Keratinocyte (primary cell): ENCODE results near the gene RANBP6. TPM values are rescaled to one million over a fixed set of nuclear protein-coding genes. Genes with fewer than 3 reads are reported as not detected.

ENCODE experiments used
- DNase-seq: peaks from one replicate; pipeline ENCODE4 v3.0.0-alpha.2; 2011; ENCODE audit warnings: low read depth, missing footprints, low spot score
- FAIRE-seq: peaks from 2 replicates; lab custom pipeline; 2011; peaks lifted over from hg19 to GRCh38; lab: Jason Lieb, UNC
- H2AFZ ChIP-seq: 2 replicates; pipeline ENCODE4 v1.6.0; 2012; ENCODE audit warnings: low read length, control low read depth, inconsistent platforms; ENCODE audit not compliant: control insufficient read depth
- H3K27ac ChIP-seq: 2 replicates; pipeline ENCODE4 v1.5.1; 2011; ENCODE audit warnings: low read length; ENCODE audit not compliant: control insufficient read depth, insufficient read depth
- H3K27me3 ChIP-seq: 3 replicates; pipeline ENCODE4 v1.6.0; 2011; ENCODE audit warnings: low read length; ENCODE audit not compliant: control insufficient read depth, insufficient read depth; ENCODE audit errors: extremely low read depth
- H3K36me3 ChIP-seq, 2 experiments: 2 replicates in 1 of 2; 3 replicates in 1 of 2; pipeline ENCODE4 v1.5.1; 2011; ENCODE audit warnings: low read length in 2 of 2, mild to moderate bottlenecking in 1 of 2; ENCODE audit not compliant: control insufficient read depth in 2 of 2, insufficient read depth in 2 of 2; ENCODE audit errors: extremely low read depth in 1 of 2
- H3K4me1 ChIP-seq: 3 replicates; pipeline ENCODE4 v1.5.1; 2011; ENCODE audit warnings: low read length; ENCODE audit not compliant: control insufficient read depth, insufficient read depth; ENCODE audit errors: extremely low read depth
- H3K4me2 ChIP-seq: 3 replicates; pipeline ENCODE4 v1.6.0; 2011; ENCODE audit warnings: low read depth, low read length; ENCODE audit not compliant: control insufficient read depth, insufficient read depth; ENCODE audit errors: extremely low read depth
- H3K4me3 ChIP-seq, 3 experiments: fragments of 200-600 bp in 1 of 3; sonication (generic) in 1 of 3; 2 replicates in 2 of 3; 3 replicates in 1 of 3; pipeline ENCODE4 v1.5.1; 2011 to 2016; ENCODE audit warnings: low read length in 3 of 3, mild to moderate bottlenecking in 3 of 3, control low read depth in 2 of 3, inconsistent platforms in 1 of 3, low read depth in 1 of 3, mixed read lengths in 1 of 3, mixed run types in 1 of 3, moderate library complexity in 1 of 3; ENCODE audit not compliant: control insufficient read depth in 2 of 3, insufficient read depth in 2 of 3; ENCODE audit errors: extremely low read depth in 1 of 3
- H3K79me2 ChIP-seq: 2 replicates; pipeline ENCODE4 v1.6.0; 2012; ENCODE audit warnings: low read length; ENCODE audit not compliant: control insufficient read depth, insufficient read depth
- H3K9ac ChIP-seq: 3 replicates; pipeline ENCODE4 v1.6.0; 2011; ENCODE audit warnings: low read length; ENCODE audit not compliant: control insufficient read depth, insufficient read depth; ENCODE audit errors: extremely low read depth
- H3K9me1 ChIP-seq: 3 replicates; pipeline ENCODE4 v1.6.0; 2011; ENCODE audit warnings: low read length; ENCODE audit not compliant: control insufficient read depth, insufficient read depth; ENCODE audit errors: extremely low read depth
- H3K9me3 ChIP-seq: 2 replicates; pipeline ENCODE4 v1.5.1; 2012; ENCODE audit warnings: low read depth, low read length; ENCODE audit not compliant: control insufficient read depth
- H4K20me1 ChIP-seq: 3 replicates; pipeline ENCODE4 v1.6.0; 2011; ENCODE audit warnings: low read length; ENCODE audit not compliant: control insufficient read depth, insufficient read depth; ENCODE audit errors: extremely low read depth
- CTCF ChIP-seq, 3 experiments: IDR thresholded peaks in 1 of 3; conservative IDR thresholded peaks in 1 of 3; optimal IDR thresholded peaks in 1 of 3; 2 replicates in 2 of 3; 3 replicates in 1 of 3; pipeline versions ENCODE3 to v1.5.1; 2011; ENCODE audit warnings: low read length in 3 of 3, mild to moderate bottlenecking in 3 of 3, moderate library complexity in 2 of 3, control low read depth in 1 of 3, inconsistent platforms in 1 of 3; ENCODE audit not compliant: insufficient read depth in 2 of 3; ENCODE audit errors: extremely low read depth in 1 of 3
- EZH2 ChIP-seq: IDR thresholded peaks from one replicate; pipeline ENCODE4 v1.6.1; 2012; ENCODE audit warnings: inconsistent platforms, mild to moderate bottlenecking, low read length, moderate library complexity
- dilution Hi-C: fragments of 300-500 bp; cut with MboI; formaldehyde crosslinking; loops from one replicate; pipeline ENCODE4 v1.7.0; 2020; ENCODE audit warnings: low sequenced_read_pairs; ENCODE audit not compliant: extremely low pct_ligation_motif_present
- polyA plus RNA-seq, 5 experiments: library from polyadenylated mRNA; depleted of rRNA in 3 of 5; stranded (reverse) in 3 of 5; stranded (forward) in 1 of 5; unstranded in 1 of 5; fragments of >200 nt; gene quantifications; 1 replicate in 1 of 5; 2 replicates in 3 of 5; 3 replicates in 1 of 5; pipeline versions ENCODE4 v1.2.1 to v1.2.3, GENCODE V29; 2011 to 2012; ENCODE audit warnings: missing spikeins in 2 of 5, low read depth in 1 of 5, low replicate concordance in 1 of 5

The RANBP6 gene
- polyA plus RNA-seq, 1 donor (not counting 4 experiments of a cell fraction or from before 2014, with no cell fraction given): 14.7 TPM

GRCh38 chr9:6014670-6015270 is 654 bp downstream of the RANBP6 start:
- Histone ChIP-seq H4K20me1 (no peaks in the 10 kb centered on the region), H3K79me2 (peaks cover 35% of the 10 kb centered on the region), H3K4me1 (peaks cover 8% of the 10 kb centered on the region), H3K9me1 (no peaks in the 10 kb centered on the region), H3K27me3 (no peaks in the 10 kb centered on the region), H3K4me2 (peak overlapping the region; percentile 64), H3K36me3 (peaks cover 0 to 9% of the 10 kb centered on the region in 2 experiments), H3K9me3 (no peaks in the 10 kb centered on the region), H3K27ac (peak overlapping the region; percentile 91), H2AFZ (peak overlapping the region; percentile 84), H3K9ac (peak overlapping the region; percentile 85), H3K4me3 (peak overlapping the region; percentile 59 to 94 (median 82))
- TF ChIP-seq CTCF (optimal IDR thresholded peaks at IDR 0.05 in 1 of 3, IDR thresholded peaks at IDR 0.05 in 1 of 3, conservative IDR thresholded peaks at IDR 0.05 in 1 of 3; ENCODE audit: extremely low read depth in 1 of 3, insufficient read depth in 2 of 3, low read length in 3 of 3) (no peak), EZH2 (no peak)
- FAIRE-seq: peak; percentile 89
- peak; percentile 49 for DNase-seq
- dilution Hi-C loops: no loop called here

GRCh38 chr9:6008169-6008979 is 7.0 kb downstream of the RANBP6 start:
- dilution Hi-C loops: no loop called here
- peaks cover 19% of the 10 kb centered on the region for H3K4me1 ChIP-seq
- TF ChIP-seq CTCF (optimal IDR thresholded peaks at IDR 0.05 in 1 of 3, IDR thresholded peaks at IDR 0.05 in 1 of 3, conservative IDR thresholded peaks at IDR 0.05 in 1 of 3; ENCODE audit: extremely low read depth in 1 of 3, insufficient read depth in 2 of 3, low read length in 3 of 3): no peak
- no peak for TF ChIP-seq EZH2
- no peaks in the 10 kb centered on the region for H3K27me3 ChIP-seq
- H3K27ac ChIP-seq: peak overlapping the region; percentile 77
- FAIRE-seq (peak; percentile 69), DNase-seq (peak; percentile 91)
- peak overlapping the region; percentile 85 for H2AFZ ChIP-seq
- H3K4me3 ChIP-seq: peak overlapping the region; percentile 67 to 91 (median 89)
- no peaks in the 10 kb centered on the region for H4K20me1 ChIP-seq
- H3K9me3 ChIP-seq: no peaks in the 10 kb centered on the region
- H3K79me2 ChIP-seq: peaks cover 60% of the 10 kb centered on the region
- no peaks in the 10 kb centered on the region for H3K9me1 ChIP-seq
- peak overlapping the region; percentile 83 for H3K9ac ChIP-seq
- H3K4me2 ChIP-seq: peak overlapping the region; percentile 89
- H3K36me3 ChIP-seq: peaks cover 0 to 2% of the 10 kb centered on the region in 2 experiments
